Astrocyte (in vitro differentiated cells and primary cell): Measurements from ENCODE around the gene SELENOW. TPM values are rescaled to one million over a fixed set of nuclear protein-coding genes. Genes with fewer than 3 reads are reported as not detected.

ENCODE experiments used
- DNase-seq: peaks from one replicate; pipeline ENCODE4 v3.0.0-alpha.2; 2010; ENCODE audit warnings: low read depth
- FAIRE-seq: peaks from 2 replicates; lab custom pipeline; 2011; peaks lifted over from hg19 to GRCh38; lab: Jason Lieb, UNC
- H2AFZ ChIP-seq: 2 replicates; pipeline ENCODE4 v1.6.0; 2012; ENCODE audit warnings: low read depth, low read length, inconsistent platforms
- H3K27ac ChIP-seq: 2 replicates; pipeline ENCODE4 v1.5.1; 2011; ENCODE audit warnings: low read depth, low read length, inconsistent platforms
- H3K27me3 ChIP-seq: 2 replicates; pipeline ENCODE4 v1.6.0; 2011; ENCODE audit warnings: low read length, inconsistent platforms; ENCODE audit not compliant: insufficient read depth
- H3K36me3 ChIP-seq: 2 replicates; pipeline ENCODE4 v1.5.1; 2011; ENCODE audit warnings: low read length, inconsistent platforms; ENCODE audit not compliant: insufficient read depth
- H3K4me1 ChIP-seq: 2 replicates; pipeline ENCODE4 v1.5.1; 2011; ENCODE audit warnings: low read length, inconsistent platforms; ENCODE audit not compliant: insufficient read depth
- H3K4me2 ChIP-seq: 2 replicates; pipeline ENCODE4 v1.6.0; 2012; ENCODE audit warnings: low read length, inconsistent platforms
- H3K4me3 ChIP-seq: 2 replicates; pipeline ENCODE4 v1.5.1; 2011; ENCODE audit warnings: low read depth, mild to moderate bottlenecking, low read length, inconsistent platforms; ENCODE audit not compliant: insufficient read depth
- H3K79me2 ChIP-seq: 2 replicates; pipeline ENCODE4 v1.6.0; 2012; ENCODE audit warnings: mild to moderate bottlenecking, low read length, inconsistent platforms; ENCODE audit not compliant: insufficient read depth
- H3K9ac ChIP-seq: 2 replicates; pipeline ENCODE4 v1.6.0; 2012; ENCODE audit warnings: mild to moderate bottlenecking, low read length, inconsistent platforms
- H3K9me3 ChIP-seq: 2 replicates; pipeline ENCODE4 v1.5.1; 2012; ENCODE audit warnings: low read depth, mild to moderate bottlenecking, low read length, inconsistent platforms; ENCODE audit not compliant: insufficient read depth
- H4K20me1 ChIP-seq: 2 replicates; pipeline ENCODE4 v1.6.0; 2012; ENCODE audit warnings: low read length, inconsistent platforms; ENCODE audit not compliant: insufficient read depth
- H3K27ac Mint-ChIP-seq: one replicate; pipeline ENCODE4 v1.8.0; 2021; ENCODE audit warnings: mild to moderate bottlenecking, mixed read lengths; ENCODE audit not compliant: unreplicated experiment
- H3K27me3 Mint-ChIP-seq: one replicate; pipeline ENCODE4 v1.8.0; 2021; ENCODE audit warnings: low read depth, mixed read lengths; ENCODE audit not compliant: unreplicated experiment
- H3K36me3 Mint-ChIP-seq: one replicate; pipeline ENCODE4 v1.8.0; 2021; ENCODE audit warnings: low read depth, mixed read lengths; ENCODE audit not compliant: unreplicated experiment
- H3K4me1 Mint-ChIP-seq: one replicate; pipeline ENCODE4 v1.8.0; 2021; ENCODE audit warnings: low read depth, mixed read lengths; ENCODE audit not compliant: unreplicated experiment
- H3K4me3 Mint-ChIP-seq: one replicate; pipeline ENCODE4 v1.8.0; 2021; ENCODE audit warnings: mild to moderate bottlenecking, moderate library complexity, mixed read lengths; ENCODE audit not compliant: unreplicated experiment
- H3K9me3 Mint-ChIP-seq: one replicate; pipeline ENCODE4 v1.8.0; 2021; ENCODE audit warnings: mild to moderate bottlenecking, mixed read lengths; ENCODE audit not compliant: unreplicated experiment
- CTCF ChIP-seq: IDR thresholded peaks from 2 replicates; pipeline ENCODE4 v1.5.1; 2011; ENCODE audit warnings: low read depth, mild to moderate bottlenecking, inconsistent platforms, low read length, moderate library complexity; ENCODE audit not compliant: insufficient read depth
- EZH2 ChIP-seq: IDR thresholded peaks from 2 replicates; pipeline ENCODE4 v1.6.1; 2012; ENCODE audit warnings: mild to moderate bottlenecking, low read length, inconsistent platforms; ENCODE audit not compliant: insufficient read depth
- total RNA-seq: library from RNA; stranded (reverse); gene quantifications from 2 replicates; pipeline ENCODE4 v1.2.1, GENCODE V29; 2021

Gene SELENOW
- total RNA-seq, 1 donor from 2014 or later, result 279 TPM

DNA sequence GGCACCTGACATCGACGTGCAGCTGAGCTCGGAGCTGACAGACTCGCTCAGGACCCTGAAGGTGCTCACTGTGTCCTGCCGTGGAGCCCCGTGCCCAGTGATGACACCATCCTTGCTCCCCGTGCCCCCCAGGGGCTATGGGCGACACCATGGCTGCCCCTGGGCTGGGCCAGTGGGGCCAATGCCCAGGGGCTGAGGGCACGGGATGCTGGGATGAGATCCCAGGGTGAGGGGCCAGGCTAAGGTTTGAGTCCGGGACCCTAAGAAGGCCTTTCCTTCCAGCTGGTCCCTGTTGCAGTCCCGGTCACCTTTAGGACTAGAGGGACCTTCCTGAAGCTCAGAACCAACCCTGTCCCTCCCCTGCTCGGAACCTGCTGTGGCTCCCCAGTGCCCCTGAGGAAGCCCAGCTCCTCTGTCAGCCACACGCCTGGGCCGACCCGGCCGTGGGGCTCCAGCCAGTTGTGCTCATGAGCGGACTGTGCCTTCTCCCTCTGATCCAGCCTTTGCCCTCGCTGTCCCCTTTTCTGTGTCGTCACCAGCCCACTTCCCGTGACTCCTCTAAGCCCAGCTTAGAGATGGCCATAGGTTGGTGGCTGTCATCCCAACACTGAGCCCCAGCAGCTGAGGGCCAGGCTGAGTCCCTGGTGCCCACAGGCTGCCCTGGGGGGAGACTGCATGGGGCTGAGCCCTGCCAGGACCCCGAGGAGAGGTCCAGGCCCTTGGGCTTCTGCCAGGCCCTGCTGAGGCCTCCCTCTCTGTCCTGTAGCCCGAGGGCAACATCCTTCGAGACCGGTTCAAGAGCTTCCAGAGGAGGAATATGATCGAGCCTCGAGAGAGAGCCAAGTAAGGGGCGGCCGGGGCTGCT lies 22.5 kb upstream of the SELENOW start:
- Histone ChIP-seq H3K79me2 (peaks cover 5% of the 10 kb centered on the region), H3K4me1 (no peaks in the 10 kb centered on the region), H3K27ac (no peak overlapping the region), H3K9ac (no peak overlapping the region), H3K4me2 (no peak overlapping the region), H4K20me1 (peaks cover 44% of the 10 kb centered on the region), H3K36me3 (peaks cover 17% of the 10 kb centered on the region), H2AFZ (no peak overlapping the region), H3K27me3 (no peaks in the 10 kb centered on the region), H3K4me3 (no peak overlapping the region), H3K9me3 (no peaks in the 10 kb centered on the region)
- no peaks in the 10 kb centered on the region for H3K27me3 Mint-ChIP-seq
- peaks cover 2% of the 10 kb centered on the region for H3K9me3 Mint-ChIP-seq
- TF ChIP-seq CTCF (no peak), EZH2 (no peak)
- no peaks in the 10 kb centered on the region for H3K4me1 Mint-ChIP-seq
- no peak for DNase-seq
- H3K4me3 Mint-ChIP-seq, result no peak overlapping the region
- FAIRE-seq, result no peak
- no peak overlapping the region for H3K27ac Mint-ChIP-seq
- H3K36me3 Mint-ChIP-seq, result peaks cover 25% of the 10 kb centered on the region

DNA sequence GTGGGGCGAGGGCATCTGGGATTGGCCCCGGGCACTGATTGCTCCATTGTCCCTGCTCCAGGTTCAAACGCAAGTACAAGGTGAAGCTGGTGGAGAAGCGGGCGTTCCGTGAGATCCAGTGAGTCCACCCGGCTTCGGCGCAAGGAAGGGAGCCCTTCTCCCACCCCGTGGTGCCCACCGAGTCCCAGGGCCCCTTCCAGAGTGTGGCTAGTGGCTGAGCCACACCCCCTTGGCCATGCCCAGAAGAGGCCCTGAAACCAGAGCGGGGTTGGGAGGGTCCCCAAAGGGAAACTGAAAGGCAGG lies 21.9 kb upstream of the SELENOW start:
- Mint-ChIP-seq H3K27me3 (no peaks in the 10 kb centered on the region), H3K27ac (no peak overlapping the region), H3K36me3 (peaks cover 25% of the 10 kb centered on the region), H3K4me3 (no peak overlapping the region), H3K4me1 (no peaks in the 10 kb centered on the region), H3K9me3 (peaks cover 2% of the 10 kb centered on the region)
- H3K9ac ChIP-seq, result no peak overlapping the region
- H3K36me3 ChIP-seq, result peaks cover 13% of the 10 kb centered on the region
- H3K27ac ChIP-seq, result no peak overlapping the region
- H3K79me2 ChIP-seq, result peaks cover under 1% of the 10 kb centered on the region
- TF ChIP-seq EZH2, result no peak
- no peak for TF ChIP-seq CTCF
- no peak overlapping the region for H3K4me2 ChIP-seq
- H3K9me3 ChIP-seq, result no peaks in the 10 kb centered on the region
- no peaks in the 10 kb centered on the region for H3K27me3 ChIP-seq
- DNase-seq, result no peak
- no peak overlapping the region for H3K4me3 ChIP-seq
- no peak for FAIRE-seq
- H4K20me1 ChIP-seq, result peaks cover 38% of the 10 kb centered on the region
- H2AFZ ChIP-seq, result no peak overlapping the region
- H3K4me1 ChIP-seq, result no peaks in the 10 kb centered on the region
